ENCODE data around the gene CYP26C1. TPM values are rescaled to one million over a fixed set of nuclear protein-coding genes. Genes with fewer than 3 reads are reported as not detected.

CYP26C1 gene
- total and polyA plus RNA-seq, 9 of the 15 experiments (the other 6 are each of a cell fraction or from before 2014, with no cell fraction given) = 0.07 to 0.09 (median 0.07) TPM; not detected in 6

- Histone ChIP-seq H3K27me3 (ENCODE audit: control insufficient read depth in 2 of 2, insufficient read depth in 2 of 2, low read length in 2 of 2) (no peaks in the 10 kb centered on the region), H3K79me2 (ENCODE audit: control insufficient read depth, insufficient read depth, low read length) (no peaks in the 10 kb centered on the region), H3K9ac (ENCODE audit: insufficient read depth in 1 of 2, low read depth in 2 of 2, low read length in 2 of 2) (no peak overlapping the region), H3K9me1 (ENCODE audit: control insufficient read depth, insufficient read depth, low read length) (no peaks in the 10 kb centered on the region), H3K4me1 (replicated peaks in 1 of 2; ENCODE audit: control insufficient read depth in 2 of 2, insufficient read depth in 2 of 2, low read length in 2 of 2) (peaks cover 0 to 2% of the 10 kb centered on the region in 2 experiments; a peak in 1 of 5 replicates), H3K4me3 (no peak overlapping the region), H2AFZ (ENCODE audit: low read depth, low read length) (no peak overlapping the region), H3K9me3 (replicated peaks; ENCODE audit: control insufficient read depth, insufficient read depth, low read depth, low read length) (peaks cover 6% of the 10 kb centered on the region; the same call in 1 of the 2 replicates), H4K20me1 (replicated peaks; ENCODE audit: control insufficient read depth, insufficient read depth, low read length) (no peaks in the 10 kb centered on the region), H3K4me2 (ENCODE audit: insufficient read depth, low read length) (no peak overlapping the region), H3K27ac (ENCODE audit: extremely low read depth, low read depth, low read length) (no peak overlapping the region), H3K36me3 (ENCODE audit: control insufficient read depth, insufficient read depth, low read length) (peaks cover 19% of the 10 kb centered on the region; the same call in 1 of the 3 replicates)
- no peak for TF ChIP-seq NR0B1 (IDR thresholded peaks at IDR 0.05; ENCODE audit: partially characterized antibody)
- DNase-seq (ENCODE audit: extremely low read depth in 1 of 4, low spot score in 3 of 4) = no peak
- ChIA-PET POLR2A (no interaction called here), CTCF (ENCODE audit: low intra/inter-chr PET ratio) (no interaction called here)
- intact Hi-C loops (cut with micrococcal nuclease) (no loop called here), in situ Hi-C loops (cut with MboI) (no loop called here)
- BruUV-seq (replicated peaks) = no TSS peak
- no peak for ATAC-seq
- no peak for FAIRE-seq
- WGBS (ENCODE audit: insufficient coverage, low coverage, missing lambda C conversion rate) = 96% methylated on average over 22 of the region's 43 CpGs
Measured at GRCh38 chr10:93063144-93063976, 2.8 kb downstream of the CYP26C1 start.

Measured in K562 (cell line).